K562 (cell line): ENCODE data around the gene VPS16. TPM values are rescaled to one million over a fixed set of nuclear protein-coding genes. Genes with fewer than 3 reads are reported as not detected.

Source experiments
- ARID2 ChIP-seq: fragments of 450-650 bp; IDR thresholded peaks from 2 replicates; pipeline ENCODE4 v1.6.1; 2017; ENCODE audit warnings: antibody characterized with exemption, mild to moderate bottlenecking
- CC2D1A ChIP-seq: fragments of 450-650 bp; IDR thresholded peaks from 2 replicates; pipeline ENCODE4 v1.6.1; 2017; ENCODE audit warnings: mild to moderate bottlenecking
- CHAMP1 ChIP-seq: fragments of 450-650 bp; IDR thresholded peaks from 2 replicates; pipeline ENCODE4 v1.6.1; 2016; ENCODE audit warnings: mild to moderate bottlenecking
- COPS2 ChIP-seq: fragments of 450-650 bp; conservative IDR thresholded peaks from 2 replicates; pipeline ENCODE4 v1.6.1; 2016; ENCODE audit warnings: mild to moderate bottlenecking, moderate library complexity
- DPF2 ChIP-seq: fragments of 450-650 bp; IDR thresholded peaks from 2 replicates; pipeline ENCODE4 v1.6.1; 2016
- HDAC8 ChIP-seq: fragments of 450-650 bp; IDR thresholded peaks from 2 replicates; pipeline ENCODE4 v1.6.1; 2016; ENCODE audit warnings: mild to moderate bottlenecking, missing genetic modification characterization, moderate library complexity, missing compliant biosample characterization
- IFI16 ChIP-seq: fragments of 250-450 bp; sonication (Bioruptor Pico); IDR thresholded peaks from 2 replicates; pipeline ENCODE4 v2.1.2; 2022; ENCODE audit warnings: mild to moderate bottlenecking, inconsistent platforms
- NFIX ChIP-seq: fragments of 250-450 bp; sonication (Bioruptor Pico); IDR thresholded peaks from 2 replicates; pipeline ENCODE4 v1.4.0; 2020; ENCODE audit warnings: low read depth, mild to moderate bottlenecking, moderate library complexity
- NRF1 ChIP-seq, 2 experiments: fragments of 450-650 bp; IDR thresholded peaks in 1 of 2; conservative IDR thresholded peaks in 1 of 2; 2 replicates each; pipeline ENCODE4 v1.6.1; 2014; ENCODE audit warnings: mild to moderate bottlenecking in 2 of 2
- SMARCC2 ChIP-seq: fragments of 450-650 bp; IDR thresholded peaks from 2 replicates; pipeline ENCODE4 v1.6.1; 2017; ENCODE audit warnings: antibody characterized with exemption, moderate library complexity, mild to moderate bottlenecking, low read depth
- TBP ChIP-seq: optimal IDR thresholded peaks from 2 replicates; pipeline ENCODE3; 2011; ENCODE audit warnings: low read depth, low read length, improper control_type of control experiment
- TSC22D4 ChIP-seq: fragments of 450-650 bp; IDR thresholded peaks from 2 replicates; pipeline ENCODE4 v1.6.1; 2016; ENCODE audit warnings: missing genetic modification characterization, missing biosample characterization, control low read depth
- U2AF2 ChIP-seq: fragments of 200-400 bp; formaldehyde crosslinking; optimal IDR thresholded peaks from 2 replicates; pipeline ENCODE3; 2017; ENCODE audit warnings: low read depth, mild to moderate bottlenecking, low read length
- USF1 ChIP-seq: sonication (generic); formaldehyde crosslinking; IDR thresholded peaks from 2 replicates; pipeline ENCODE4 v1.9.0; 2022; ENCODE audit warnings: mild to moderate bottlenecking, missing genetic modification reagents
- ZNF143 ChIP-seq: sonication (generic); formaldehyde crosslinking; IDR thresholded peaks from 2 replicates; pipeline ENCODE4 v1.9.0; 2022; ENCODE audit warnings: mild to moderate bottlenecking, missing genetic modification reagents
- ZNF212 ChIP-seq: fragments of 450-650 bp; formaldehyde crosslinking; IDR thresholded peaks from 2 replicates; pipeline ENCODE4 v1.4.0; 2020; ENCODE audit warnings: mild to moderate bottlenecking
- ZNF644 ChIP-seq: fragments of 200-800 bp; sonication (Bioruptor generic); IDR thresholded peaks from 2 replicates; pipeline ENCODE4 v1.6.1; 2016; ENCODE audit warnings: low read depth, missing genetic modification characterization, missing compliant biosample characterization
- polyA plus RNA-seq, 8 experiments: library from polyadenylated mRNA; depleted of rRNA in 4 of 8; stranded (reverse) in 5 of 8; unstranded in 3 of 8; fragments of >200 nt; fragmentation: Nextera tagmentation in 2 of 8; fragmentation: Illumina TruSeq in 1 of 8; extraction: Ambion mirVana in 2 of 8; extraction: Trizol in 1 of 8; gene quantifications; 2 replicates each; pipeline versions ENCODE4 v1.2.1 to v1.2.3, GENCODE V29; 2011 to 2014; ENCODE audit warnings: inconsistent platforms in 1 of 8, missing spikeins in 1 of 8
- total RNA-seq, 7 experiments: library from RNA; depleted of rRNA in 6 of 7; stranded (reverse); fragments of >200 nt in 6 of 7; fragmentation: Illumina TruSeq in 2 of 7; extraction: Trizol in 2 of 7; gene quantifications; 2 replicates each; pipeline versions ENCODE4 v1.2.1 to v1.2.3, GENCODE V29; 2011 to 2021; ENCODE audit warnings: low replicate concordance in 1 of 7
- TF ChIP-seq, protein P1 (sequence below), 2 experiments: fragments of 150-350 bp in 1 of 2; IDR thresholded peaks; 2 replicates each; pipeline ENCODE4 v1.6.1; 2012 to 2016; ENCODE audit warnings: low read depth in 2 of 2, low read length in 2 of 2, mild to moderate bottlenecking in 1 of 2, moderate library complexity in 1 of 2
- TF ChIP-seq, protein P2 (sequence below): IDR thresholded peaks from 2 replicates; pipeline ENCODE4 v1.6.1; 2016; ENCODE audit warnings: missing genetic modification characterization, missing compliant biosample characterization
- TF ChIP-seq, protein P3 (sequence below): sonication (generic); formaldehyde crosslinking; IDR thresholded peaks from 2 replicates; pipeline ENCODE4 v1.8.0; 2022; ENCODE audit warnings: mild to moderate bottlenecking, missing genetic modification reagents

Gene VPS16
- total and polyA plus RNA-seq, 9 of the 15 experiments (the other 6 are each of a cell fraction or from before 2014, with no cell fraction given): 6.8 to 24.7 (median 14.0) TPM

DNA sequence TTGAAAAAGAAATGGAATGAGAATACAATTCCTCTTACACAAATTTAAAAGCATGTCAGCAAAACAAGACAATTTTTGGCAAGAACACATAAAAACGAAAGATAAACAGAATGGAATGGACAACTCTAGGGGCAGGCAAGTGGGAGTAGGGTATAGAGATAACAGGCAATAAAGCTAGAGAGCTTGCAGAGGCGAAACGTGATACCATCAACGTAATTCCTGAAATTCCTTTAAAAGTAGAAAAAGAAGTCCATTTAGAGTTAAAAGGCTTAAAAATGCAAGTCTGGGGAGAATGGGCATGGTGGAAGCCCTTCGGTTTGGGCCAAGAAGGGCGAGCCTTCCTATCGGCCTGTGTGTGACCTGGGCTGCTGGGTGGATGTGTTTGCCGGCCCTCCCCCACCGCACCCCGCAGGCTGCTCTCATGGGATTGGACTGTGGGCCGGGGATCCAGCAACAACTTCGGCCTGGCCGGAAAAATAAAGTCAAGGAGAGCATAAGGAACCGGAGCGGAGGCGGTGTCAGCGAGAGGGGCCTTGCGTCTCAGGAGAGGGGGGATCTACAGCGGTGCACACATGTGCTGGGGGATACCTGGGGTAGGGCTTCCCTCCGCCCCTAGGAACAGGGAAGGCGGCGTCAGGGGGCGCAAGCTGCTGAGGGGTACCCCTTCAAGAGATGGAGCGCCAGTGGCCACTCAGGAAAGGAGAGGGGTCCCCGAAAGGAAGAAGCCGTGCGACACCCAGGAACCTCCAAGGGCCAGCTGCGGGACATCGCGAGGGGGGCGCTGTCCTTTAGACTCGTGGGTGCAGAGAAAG, 20.3 kb upstream of the VPS16 start (continued):
- TF ChIP-seq CC2D1A: no peak
- TF ChIP-seq HDAC8: no peak
- no peak for TF ChIP-seq TBP
- no peak for TF ChIP-seq ZNF212
- TF ChIP-seq USF1 (CRISPR knock-in tag): no peak
- no peak for TF ChIP-seq NFIX
- TF ChIP-seq IFI16 (CRISPR knock-in tag): no peak
- no peak for TF ChIP-seq COPS2
- TF ChIP-seq DPF2: 0 out of 2 replicates have a peak, but pooled peaks have one; percentile 28
- no peak for TF ChIP-seq ZNF644
- TF ChIP-seq, protein P1, sequence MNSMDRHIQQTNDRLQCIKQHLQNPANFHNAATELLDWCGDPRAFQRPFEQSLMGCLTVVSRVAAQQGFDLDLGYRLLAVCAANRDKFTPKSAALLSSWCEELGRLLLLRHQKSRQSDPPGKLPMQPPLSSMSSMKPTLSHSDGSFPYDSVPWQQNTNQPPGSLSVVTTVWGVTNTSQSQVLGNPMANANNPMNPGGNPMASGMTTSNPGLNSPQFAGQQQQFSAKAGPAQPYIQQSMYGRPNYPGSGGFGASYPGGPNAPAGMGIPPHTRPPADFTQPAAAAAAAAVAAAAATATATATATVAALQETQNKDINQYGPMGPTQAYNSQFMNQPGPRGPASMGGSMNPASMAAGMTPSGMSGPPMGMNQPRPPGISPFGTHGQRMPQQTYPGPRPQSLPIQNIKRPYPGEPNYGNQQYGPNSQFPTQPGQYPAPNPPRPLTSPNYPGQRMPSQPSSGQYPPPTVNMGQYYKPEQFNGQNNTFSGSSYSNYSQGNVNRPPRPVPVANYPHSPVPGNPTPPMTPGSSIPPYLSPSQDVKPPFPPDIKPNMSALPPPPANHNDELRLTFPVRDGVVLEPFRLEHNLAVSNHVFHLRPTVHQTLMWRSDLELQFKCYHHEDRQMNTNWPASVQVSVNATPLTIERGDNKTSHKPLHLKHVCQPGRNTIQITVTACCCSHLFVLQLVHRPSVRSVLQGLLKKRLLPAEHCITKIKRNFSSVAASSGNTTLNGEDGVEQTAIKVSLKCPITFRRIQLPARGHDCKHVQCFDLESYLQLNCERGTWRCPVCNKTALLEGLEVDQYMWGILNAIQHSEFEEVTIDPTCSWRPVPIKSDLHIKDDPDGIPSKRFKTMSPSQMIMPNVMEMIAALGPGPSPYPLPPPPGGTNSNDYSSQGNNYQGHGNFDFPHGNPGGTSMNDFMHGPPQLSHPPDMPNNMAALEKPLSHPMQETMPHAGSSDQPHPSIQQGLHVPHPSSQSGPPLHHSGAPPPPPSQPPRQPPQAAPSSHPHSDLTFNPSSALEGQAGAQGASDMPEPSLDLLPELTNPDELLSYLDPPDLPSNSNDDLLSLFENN (IDR thresholded peaks at IDR 0.05; ENCODE audit: low read depth in 2 of 2, low read length in 2 of 2): no peak
- TF ChIP-seq SMARCC2: no peak
- TF ChIP-seq, protein P2, sequence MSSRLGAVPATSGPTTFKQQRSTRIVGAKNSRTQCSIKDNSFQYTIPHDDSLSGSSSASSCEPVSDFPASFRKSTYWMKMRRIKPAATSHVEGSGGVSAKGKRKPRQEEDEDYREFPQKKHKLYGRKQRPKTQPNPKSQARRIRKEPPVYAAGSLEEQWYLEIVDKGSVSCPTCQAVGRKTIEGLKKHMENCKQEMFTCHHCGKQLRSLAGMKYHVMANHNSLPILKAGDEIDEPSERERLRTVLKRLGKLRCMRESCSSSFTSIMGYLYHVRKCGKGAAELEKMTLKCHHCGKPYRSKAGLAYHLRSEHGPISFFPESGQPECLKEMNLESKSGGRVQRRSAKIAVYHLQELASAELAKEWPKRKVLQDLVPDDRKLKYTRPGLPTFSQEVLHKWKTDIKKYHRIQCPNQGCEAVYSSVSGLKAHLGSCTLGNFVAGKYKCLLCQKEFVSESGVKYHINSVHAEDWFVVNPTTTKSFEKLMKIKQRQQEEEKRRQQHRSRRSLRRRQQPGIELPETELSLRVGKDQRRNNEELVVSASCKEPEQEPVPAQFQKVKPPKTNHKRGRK: no peak
- no peak for TF ChIP-seq ARID2
- TF ChIP-seq, protein P3, sequence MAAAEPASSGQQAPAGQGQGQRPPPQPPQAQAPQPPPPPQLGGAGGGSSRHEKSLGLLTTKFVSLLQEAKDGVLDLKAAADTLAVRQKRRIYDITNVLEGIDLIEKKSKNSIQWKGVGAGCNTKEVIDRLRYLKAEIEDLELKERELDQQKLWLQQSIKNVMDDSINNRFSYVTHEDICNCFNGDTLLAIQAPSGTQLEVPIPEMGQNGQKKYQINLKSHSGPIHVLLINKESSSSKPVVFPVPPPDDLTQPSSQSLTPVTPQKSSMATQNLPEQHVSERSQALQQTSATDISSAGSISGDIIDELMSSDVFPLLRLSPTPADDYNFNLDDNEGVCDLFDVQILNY: no peak
- TF ChIP-seq NRF1 (conservative IDR thresholded peaks at IDR 0.05 in 1 of 2, IDR thresholded peaks at IDR 0.05 in 1 of 2): no peak
- TF ChIP-seq U2AF2: no peak
- TF ChIP-seq CHAMP1: no peak
- no peak for TF ChIP-seq ZNF143 (CRISPR knock-in tag)
- no peak for TF ChIP-seq TSC22D4 (tag)
